Tibial nerve (tissue), 4 donors: ENCODE measurements around the gene ZNF609.
A peak's percentile ranks its signal among the peaks of the same experiment; 100 is the strongest.

Experiments used
- EP300 ChIP-seq, 2 donors: sonication (generic); formaldehyde crosslinking; IDR thresholded peaks; one replicate each; pipeline ENCODE4 v1.6.1; 2017; ENCODE audit warnings: antibody characterized with exemption in 2 of 2, mild to moderate bottlenecking in 1 of 2
- POLR2A ChIP-seq, 2 donors: fragments of 450-650 bp; IDR thresholded peaks; one replicate each; pipeline ENCODE4 v1.6.1; 2017; ENCODE audit warnings: antibody characterized with exemption in 2 of 2, mild to moderate bottlenecking in 2 of 2, moderate library complexity in 2 of 2
- TF ChIP-seq, protein P1 (sequence below), 5 experiments: fragments of 200-600 bp in 3 of 5; fragments of 450-650 bp in 2 of 5; sonication (generic) in 3 of 5; IDR thresholded peaks; one replicate each; pipeline ENCODE4 v1.5.1; 2016 to 2019; ENCODE audit warnings: antibody characterized with exemption in 5 of 5, mild to moderate bottlenecking in 3 of 5, moderate library complexity in 2 of 5

DNA sequence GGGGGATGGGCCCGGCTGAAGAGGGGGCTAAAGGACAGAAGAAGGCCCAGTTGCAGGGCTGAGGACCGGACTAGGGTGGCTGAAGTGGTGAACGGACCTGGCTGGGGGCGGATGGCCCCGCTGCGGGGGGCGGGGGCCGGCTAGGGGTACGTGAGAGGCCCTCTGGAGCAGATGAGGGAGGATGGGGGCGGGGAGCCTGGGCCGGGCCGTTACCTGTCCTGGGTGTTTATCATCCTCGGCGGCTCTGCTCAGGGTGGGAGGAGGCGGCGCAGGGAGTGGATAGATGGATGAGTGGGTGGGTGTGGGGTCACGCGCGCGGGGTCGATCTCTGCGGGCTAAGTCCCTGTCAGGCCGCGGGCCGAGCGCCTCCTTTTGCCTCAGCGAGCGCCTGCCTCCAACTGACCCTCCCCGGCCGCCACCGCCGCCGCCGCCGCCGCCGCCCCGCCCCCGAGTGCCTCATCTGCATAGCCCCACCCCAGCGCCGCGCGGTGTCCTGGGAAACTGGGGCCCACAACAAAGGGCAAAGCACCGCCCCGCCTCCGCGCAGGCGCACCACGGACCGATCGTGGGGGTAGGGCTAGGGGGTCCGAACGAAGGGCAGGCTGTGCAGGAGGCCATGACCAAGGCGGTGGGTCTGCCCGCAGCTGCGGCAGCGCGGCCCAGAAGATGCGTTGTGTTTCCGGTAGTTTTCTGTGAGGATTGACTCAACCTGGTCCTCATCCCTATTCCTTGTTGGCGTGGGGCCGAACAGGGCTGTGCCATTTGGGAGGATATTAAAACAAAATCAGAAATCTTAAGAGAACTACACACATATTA lies 242.6 kb downstream of the ZNF609 start:
- TF ChIP-seq, protein P1, sequence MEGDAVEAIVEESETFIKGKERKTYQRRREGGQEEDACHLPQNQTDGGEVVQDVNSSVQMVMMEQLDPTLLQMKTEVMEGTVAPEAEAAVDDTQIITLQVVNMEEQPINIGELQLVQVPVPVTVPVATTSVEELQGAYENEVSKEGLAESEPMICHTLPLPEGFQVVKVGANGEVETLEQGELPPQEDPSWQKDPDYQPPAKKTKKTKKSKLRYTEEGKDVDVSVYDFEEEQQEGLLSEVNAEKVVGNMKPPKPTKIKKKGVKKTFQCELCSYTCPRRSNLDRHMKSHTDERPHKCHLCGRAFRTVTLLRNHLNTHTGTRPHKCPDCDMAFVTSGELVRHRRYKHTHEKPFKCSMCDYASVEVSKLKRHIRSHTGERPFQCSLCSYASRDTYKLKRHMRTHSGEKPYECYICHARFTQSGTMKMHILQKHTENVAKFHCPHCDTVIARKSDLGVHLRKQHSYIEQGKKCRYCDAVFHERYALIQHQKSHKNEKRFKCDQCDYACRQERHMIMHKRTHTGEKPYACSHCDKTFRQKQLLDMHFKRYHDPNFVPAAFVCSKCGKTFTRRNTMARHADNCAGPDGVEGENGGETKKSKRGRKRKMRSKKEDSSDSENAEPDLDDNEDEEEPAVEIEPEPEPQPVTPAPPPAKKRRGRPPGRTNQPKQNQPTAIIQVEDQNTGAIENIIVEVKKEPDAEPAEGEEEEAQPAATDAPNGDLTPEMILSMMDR (IDR thresholded peaks at IDR 0.05), result peak in 1 of 5 experiments; percentile 30
- TF ChIP-seq EP300 (IDR thresholded peaks at IDR 0.05) (peak; percentile 31 to 90), POLR2A (IDR thresholded peaks at IDR 0.05) (peak in 1 of 2 donors; percentile 66)
